ENCODE measurements around the gene CHRM5. TPM values are rescaled to one million over a fixed set of nuclear protein-coding genes. Genes with fewer than 3 reads are reported as not detected.

CHRM5 gene
- total RNA-seq, 1 experiment from 2014 or later: not detected

DNA sequence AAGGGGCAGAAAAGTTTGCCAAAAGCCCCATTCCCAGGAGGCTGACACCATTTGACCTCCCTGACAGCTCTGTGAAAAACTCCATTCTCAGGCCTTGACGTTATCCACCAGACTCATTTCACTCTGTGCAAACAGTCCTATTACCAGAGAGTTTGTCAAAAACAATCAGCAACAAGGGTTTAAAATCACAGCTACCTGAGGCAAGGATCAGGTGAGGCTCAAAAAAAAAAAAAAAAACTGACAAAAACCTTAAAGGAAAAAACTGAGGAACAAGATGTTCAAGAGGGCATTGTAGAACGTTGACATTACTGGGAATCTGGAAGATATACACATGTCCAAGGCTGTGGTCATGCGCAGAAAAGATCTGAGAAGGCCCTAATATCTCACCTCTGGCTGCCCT, 59.3 kb downstream of the CHRM5 start:
- ChIA-PET POLR2A (no interaction called here), RAD21 (ENCODE audit: low non-redundant PET in 1 of 2, low total read pairs in 2 of 2, uncharacterized antibody in 2 of 2, unreplicated experiment in 2 of 2) (no interaction called here), CTCF (no interaction called here)
- H3K27ac ChIP-seq (ENCODE audit: low read depth, low read length): no peak overlapping the region
- no peak overlapping the region for H2AFZ ChIP-seq (ENCODE audit: low read depth, low read length, poor library complexity, severe bottlenecking)
- H4K20me1 ChIP-seq (ENCODE audit: insufficient read depth): no peaks in the 10 kb centered on the region
- H3K36me3 ChIP-seq (ENCODE audit: control insufficient read depth in 1 of 2, insufficient read depth in 2 of 2, low read length in 2 of 2): no peaks in the 10 kb centered on the region
- TF ChIP-seq, protein P1, sequence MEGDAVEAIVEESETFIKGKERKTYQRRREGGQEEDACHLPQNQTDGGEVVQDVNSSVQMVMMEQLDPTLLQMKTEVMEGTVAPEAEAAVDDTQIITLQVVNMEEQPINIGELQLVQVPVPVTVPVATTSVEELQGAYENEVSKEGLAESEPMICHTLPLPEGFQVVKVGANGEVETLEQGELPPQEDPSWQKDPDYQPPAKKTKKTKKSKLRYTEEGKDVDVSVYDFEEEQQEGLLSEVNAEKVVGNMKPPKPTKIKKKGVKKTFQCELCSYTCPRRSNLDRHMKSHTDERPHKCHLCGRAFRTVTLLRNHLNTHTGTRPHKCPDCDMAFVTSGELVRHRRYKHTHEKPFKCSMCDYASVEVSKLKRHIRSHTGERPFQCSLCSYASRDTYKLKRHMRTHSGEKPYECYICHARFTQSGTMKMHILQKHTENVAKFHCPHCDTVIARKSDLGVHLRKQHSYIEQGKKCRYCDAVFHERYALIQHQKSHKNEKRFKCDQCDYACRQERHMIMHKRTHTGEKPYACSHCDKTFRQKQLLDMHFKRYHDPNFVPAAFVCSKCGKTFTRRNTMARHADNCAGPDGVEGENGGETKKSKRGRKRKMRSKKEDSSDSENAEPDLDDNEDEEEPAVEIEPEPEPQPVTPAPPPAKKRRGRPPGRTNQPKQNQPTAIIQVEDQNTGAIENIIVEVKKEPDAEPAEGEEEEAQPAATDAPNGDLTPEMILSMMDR (IDR thresholded peaks at IDR 0.05 in 2 of 3, conservative IDR thresholded peaks at IDR 0.05 in 1 of 3; ENCODE audit: borderline replicate concordance in 1 of 3, insufficient read depth in 1 of 3, low read depth in 2 of 3, low read length in 2 of 3): no peak
- TF ChIP-seq, protein P2, sequence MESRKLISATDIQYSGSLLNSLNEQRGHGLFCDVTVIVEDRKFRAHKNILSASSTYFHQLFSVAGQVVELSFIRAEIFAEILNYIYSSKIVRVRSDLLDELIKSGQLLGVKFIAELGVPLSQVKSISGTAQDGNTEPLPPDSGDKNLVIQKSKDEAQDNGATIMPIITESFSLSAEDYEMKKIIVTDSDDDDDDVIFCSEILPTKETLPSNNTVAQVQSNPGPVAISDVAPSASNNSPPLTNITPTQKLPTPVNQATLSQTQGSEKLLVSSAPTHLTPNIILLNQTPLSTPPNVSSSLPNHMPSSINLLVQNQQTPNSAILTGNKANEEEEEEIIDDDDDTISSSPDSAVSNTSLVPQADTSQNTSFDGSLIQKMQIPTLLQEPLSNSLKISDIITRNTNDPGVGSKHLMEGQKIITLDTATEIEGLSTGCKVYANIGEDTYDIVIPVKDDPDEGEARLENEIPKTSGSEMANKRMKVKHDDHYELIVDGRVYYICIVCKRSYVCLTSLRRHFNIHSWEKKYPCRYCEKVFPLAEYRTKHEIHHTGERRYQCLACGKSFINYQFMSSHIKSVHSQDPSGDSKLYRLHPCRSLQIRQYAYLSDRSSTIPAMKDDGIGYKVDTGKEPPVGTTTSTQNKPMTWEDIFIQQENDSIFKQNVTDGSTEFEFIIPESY (IDR thresholded peaks at IDR 0.05; ENCODE audit: extremely low read depth, insufficient replicate concordance, low read length): no peak
- no peak for TF ChIP-seq SP1 (IDR thresholded peaks at IDR 0.05; ENCODE audit: low read depth)
- TF ChIP-seq CBX3 (IDR thresholded peaks at IDR 0.05; ENCODE audit: low read depth): no peak
- no peak for TF ChIP-seq EGR1 (IDR thresholded peaks at IDR 0.05; ENCODE audit: low read depth)
- no peak for TF ChIP-seq SRF (IDR thresholded peaks at IDR 0.05; ENCODE audit: low read depth)
- TF ChIP-seq ZNF274 (IDR thresholded peaks at IDR 0.05; ENCODE audit: low read depth, low read length): no peak
- intact Hi-C loops (cut with micrococcal nuclease): no loop called here
- H3K4me3 ChIP-seq (replicated peaks in 1 of 2; ENCODE audit: low read depth in 1 of 2, low read length in 2 of 2): no peak overlapping the region
- no peak for ATAC-seq
- no peak overlapping the region for H3K9ac ChIP-seq (ENCODE audit: low read length)
- H3K4me2 ChIP-seq (ENCODE audit: low read length): no peak overlapping the region
- DNase-seq (ENCODE audit: low read depth, low spot score): no peak
- BruUV-seq (replicated peaks): no TSS peak
- H3K4me1 ChIP-seq (ENCODE audit: control insufficient read depth in 1 of 2, insufficient read depth in 2 of 2, low read length in 2 of 2): peaks cover 11 to 15% of the 10 kb centered on the region in 2 experiments
- H3K27me3 ChIP-seq (ENCODE audit: insufficient read depth, low read length): no peaks in the 10 kb centered on the region
- no peaks in the 10 kb centered on the region for H3K79me2 ChIP-seq (ENCODE audit: insufficient read depth, low read length)
- H3K9me3 ChIP-seq (ENCODE audit: control insufficient read depth in 1 of 2, insufficient read depth in 1 of 2, low read depth in 1 of 2, low read length in 2 of 2): no peaks in the 10 kb centered on the region
- no peaks in the 10 kb centered on the region for H3K9me2 ChIP-seq (ENCODE audit: insufficient read depth)
